ENCODE results near the gene FOXO1.

FOXO1 gene

DNA sequence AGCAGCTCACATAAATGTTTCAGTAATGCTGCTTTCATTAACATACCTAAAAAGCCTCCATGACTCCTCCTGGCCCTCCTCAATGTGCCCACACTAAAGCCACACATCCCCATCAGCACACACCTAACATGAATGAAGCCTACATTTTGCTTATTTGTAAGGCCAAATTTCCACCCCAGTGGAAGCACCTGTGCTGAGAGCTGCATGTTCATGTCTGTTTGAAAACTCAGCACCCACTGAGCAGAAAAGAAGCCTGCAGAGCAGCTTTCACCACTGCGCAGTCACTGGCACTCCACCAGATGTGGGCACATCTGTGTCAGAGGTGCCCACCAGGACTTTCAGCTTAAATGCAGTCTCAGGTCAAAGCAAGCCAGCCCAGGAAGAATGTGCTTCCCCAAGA is 93.5 kb downstream of the FOXO1 start:
- DNase-seq: no peak

DNA sequence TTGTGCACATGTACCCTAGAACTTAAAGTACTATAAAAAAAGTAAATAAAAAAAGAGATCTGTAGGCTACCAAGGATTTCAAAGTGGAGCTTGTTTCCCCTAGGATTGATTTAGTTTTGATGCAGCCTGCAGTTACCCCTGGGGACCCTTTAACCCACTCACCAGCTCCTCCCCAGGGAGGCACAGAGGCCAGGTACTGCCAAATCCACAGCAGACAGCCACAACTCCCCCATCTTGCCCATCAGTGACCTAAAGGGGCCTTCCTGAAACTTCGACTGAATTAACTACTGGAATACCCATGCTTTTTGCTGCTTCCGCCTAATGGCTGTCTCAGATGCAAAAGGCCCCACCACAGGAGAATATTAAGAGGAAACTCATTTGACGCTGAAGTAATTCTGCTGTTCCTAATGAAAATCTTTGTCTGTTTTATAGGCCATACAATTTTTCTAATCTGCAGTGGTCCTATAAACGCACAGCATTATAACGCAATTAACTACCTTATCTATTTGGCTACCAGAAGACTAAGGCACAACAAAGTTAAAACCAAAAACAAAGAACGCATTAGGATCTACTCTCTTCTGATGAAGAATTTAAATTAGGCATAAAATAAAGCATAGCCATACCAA is 95.0 kb downstream of the FOXO1 start:
- DNase-seq: no peak

DNA sequence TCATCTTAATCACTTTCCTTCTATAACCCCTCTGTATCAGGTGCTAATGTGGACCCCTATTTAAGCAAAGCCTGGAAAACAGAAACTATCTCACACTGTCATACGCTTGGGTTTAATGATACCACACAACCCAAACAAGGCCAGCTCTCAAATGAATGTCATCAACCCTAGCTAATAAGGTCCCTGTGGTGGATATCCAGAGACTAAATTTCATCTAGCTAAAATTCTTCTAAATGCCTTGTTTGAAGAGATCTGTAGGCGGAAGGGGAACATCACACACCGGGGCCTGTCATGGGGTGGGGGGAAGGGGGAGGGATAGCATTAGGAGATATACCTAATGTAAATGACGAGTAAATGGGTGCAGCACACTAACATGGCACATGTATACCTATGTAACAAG is 95.5 kb downstream of the FOXO1 start:
- no peak for DNase-seq

- no peak for DNase-seq
These were observed 97.5 kb downstream of the FOXO1 start for GRCh38 chr13:40569024-40569350.

- no peak for DNase-seq
These were observed 98.0 kb downstream of the FOXO1 start for GRCh38 chr13:40568246-40569023.

DNA sequence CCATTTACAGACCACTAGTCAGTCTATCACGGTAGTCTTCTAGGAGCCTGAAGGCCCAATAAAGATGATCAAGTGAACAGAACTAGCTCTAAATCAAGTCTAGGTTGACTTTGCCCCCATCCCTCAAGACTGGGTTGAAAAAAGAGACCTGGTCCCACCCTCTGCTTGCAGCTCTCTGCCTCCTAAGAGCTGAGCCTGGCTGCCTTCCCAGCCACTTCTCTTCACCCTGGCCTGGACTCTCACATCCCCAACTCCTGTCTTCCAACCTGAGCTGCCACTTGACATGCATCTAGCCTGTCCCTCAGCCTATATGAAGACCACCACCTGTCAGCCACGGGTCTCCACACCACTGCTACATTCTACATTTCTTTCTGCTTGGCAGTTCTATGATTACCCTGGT is 99.6 kb downstream of the FOXO1 start:
- DNase-seq: no peak

- DNase-seq: no peak
These were observed 100.9 kb downstream of the FOXO1 start for GRCh38 chr13:40565282-40566148.

- DNase-seq: no peak
These were observed 102.0 kb downstream of the FOXO1 start for GRCh38 chr13:40564342-40565001.

GRCh38 chr13:40563350-40564125 is 102.9 kb downstream of the FOXO1 start:
- DNase-seq: no peak

DNA sequence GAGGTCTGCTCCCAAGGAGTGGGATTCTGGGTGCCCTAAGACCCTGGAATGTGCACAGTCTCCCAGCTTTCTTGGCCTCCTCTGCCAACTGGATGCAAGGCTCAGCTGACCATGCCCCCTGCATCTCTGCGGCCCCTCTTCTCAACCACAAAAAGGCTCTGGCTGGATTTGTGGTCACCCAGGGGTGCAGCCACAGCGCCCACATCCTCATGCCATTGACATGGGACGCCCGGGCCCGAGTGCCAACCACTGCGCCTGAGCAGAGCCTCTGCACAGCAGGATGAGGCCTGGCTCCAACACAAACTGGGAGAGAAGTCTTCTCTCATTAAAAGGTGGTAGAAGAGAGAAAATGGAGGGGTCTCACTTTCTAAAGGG is 103.5 kb downstream of the FOXO1 start:
- no peak for DNase-seq

DNA sequence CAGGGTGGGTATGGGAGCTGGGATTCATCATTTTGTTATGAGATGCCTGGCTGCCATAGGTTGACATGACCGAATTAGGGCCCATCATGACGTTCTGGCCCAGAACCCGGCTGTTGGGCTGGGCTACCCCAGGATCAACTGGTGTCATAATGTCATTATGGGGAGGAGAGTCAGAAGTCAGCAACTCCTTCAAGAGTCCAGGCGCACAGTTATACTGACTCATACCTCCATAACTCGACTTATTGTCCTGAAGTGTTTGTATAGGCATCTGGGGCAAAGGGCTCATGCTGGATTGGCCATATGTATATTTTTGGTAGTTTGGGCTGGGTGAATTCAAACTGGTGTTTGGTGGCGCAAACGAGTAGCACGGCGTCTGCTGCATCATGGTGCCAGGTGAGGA is 106.5 kb downstream of the FOXO1 start:
- DNase-seq: no peak

DNA sequence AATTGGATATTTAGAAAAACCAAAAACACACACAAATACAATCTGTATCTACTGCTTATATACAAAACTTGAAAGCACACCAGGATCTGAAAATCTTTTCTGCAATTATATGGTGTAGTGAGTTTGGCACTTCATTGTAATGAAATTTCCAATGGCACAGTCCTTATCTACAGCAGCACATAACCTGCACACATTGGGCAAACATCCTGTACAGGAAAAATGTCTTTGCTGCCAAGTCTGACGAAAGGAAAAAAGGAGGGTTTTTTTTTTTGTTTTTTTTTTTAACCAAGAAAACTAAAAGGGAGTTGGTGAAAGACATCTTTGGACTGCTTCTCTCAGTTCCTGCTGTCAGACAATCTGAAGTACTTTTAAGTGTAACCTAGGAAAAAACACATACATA is 107.8 kb downstream of the FOXO1 start:
- no peak for DNase-seq

DNA sequence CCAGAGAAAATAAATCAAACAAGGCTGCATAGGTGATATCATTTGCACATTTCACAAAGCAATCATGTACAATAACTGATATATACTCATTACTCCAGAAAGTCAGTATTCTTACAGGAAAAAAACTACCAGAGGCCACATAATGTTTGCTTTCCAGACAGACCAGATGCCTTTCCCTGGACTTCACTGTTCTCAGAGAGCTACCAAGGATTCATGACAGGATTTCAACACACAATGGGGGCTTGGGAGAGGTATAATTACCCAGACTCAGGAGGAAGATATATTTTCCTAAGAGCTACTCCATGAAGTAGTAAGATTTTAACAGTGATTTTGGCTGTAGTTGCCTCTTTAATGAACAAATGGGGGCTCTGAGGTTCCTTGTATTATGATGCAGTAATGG is 110.0 kb downstream of the FOXO1 start:
- DNase-seq: no peak

DNA sequence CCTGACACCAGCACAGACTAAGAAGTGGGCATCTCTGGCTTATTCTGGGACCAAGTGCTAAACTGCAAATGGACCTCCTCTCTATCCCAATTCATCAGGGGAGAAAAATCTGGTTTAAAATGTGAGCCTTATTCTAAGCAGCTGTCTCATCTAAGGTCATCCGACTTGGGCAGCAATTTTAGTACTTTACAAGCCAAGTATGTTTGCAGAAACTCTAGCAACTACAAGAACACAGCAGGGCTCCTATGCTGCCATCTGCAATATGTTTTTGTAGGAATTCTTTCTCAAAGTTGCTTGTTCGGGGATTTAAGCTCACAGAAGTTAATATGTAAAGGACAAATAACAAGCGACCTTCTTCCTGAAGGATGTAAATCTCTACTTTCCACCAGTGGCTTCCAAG is 113.1 kb downstream of the FOXO1 start:
- no peak for DNase-seq

DNA sequence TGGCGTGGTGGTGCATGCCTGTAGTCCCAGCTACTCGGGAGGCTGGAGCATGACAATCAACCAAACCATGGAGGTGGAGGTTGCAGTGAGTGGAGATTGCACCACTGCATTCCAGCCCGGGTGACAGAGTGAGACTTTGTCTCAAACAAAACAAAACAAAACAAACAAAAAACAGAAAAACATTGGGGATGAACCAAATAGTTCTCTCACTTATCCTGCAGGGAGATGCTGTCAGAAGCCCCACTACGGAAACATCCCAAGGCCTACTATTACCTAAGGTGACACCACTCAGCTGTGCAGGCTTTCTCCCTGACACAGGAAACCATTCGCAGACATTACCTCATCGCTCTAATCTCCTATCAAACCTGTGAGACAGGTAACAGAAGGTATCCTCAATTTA is 113.5 kb downstream of the FOXO1 start:
- DNase-seq: no peak

DNA sequence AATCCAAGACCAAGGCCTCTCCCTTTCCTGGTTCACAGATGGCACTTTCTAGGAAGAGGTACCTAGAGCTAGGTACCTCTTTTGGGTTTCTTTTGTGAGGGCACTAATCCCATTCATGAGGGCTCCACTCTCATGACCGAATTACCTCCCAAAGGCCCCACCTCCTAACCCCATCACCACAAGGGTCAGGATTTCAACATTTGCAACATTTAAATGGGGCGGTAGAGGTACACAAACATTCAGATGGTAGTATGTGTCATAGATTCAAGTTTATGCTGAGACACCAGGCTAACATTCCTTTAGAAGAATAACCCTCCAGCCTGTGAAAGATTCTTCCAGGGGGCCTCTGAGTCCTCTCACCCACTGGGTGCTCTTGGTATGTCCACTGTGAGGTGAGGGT is 116.3 kb downstream of the FOXO1 start:
- no peak for DNase-seq

GRCh38 chr13:40549500-40550094 is 116.8 kb downstream of the FOXO1 start:
- no peak for DNase-seq

DNA sequence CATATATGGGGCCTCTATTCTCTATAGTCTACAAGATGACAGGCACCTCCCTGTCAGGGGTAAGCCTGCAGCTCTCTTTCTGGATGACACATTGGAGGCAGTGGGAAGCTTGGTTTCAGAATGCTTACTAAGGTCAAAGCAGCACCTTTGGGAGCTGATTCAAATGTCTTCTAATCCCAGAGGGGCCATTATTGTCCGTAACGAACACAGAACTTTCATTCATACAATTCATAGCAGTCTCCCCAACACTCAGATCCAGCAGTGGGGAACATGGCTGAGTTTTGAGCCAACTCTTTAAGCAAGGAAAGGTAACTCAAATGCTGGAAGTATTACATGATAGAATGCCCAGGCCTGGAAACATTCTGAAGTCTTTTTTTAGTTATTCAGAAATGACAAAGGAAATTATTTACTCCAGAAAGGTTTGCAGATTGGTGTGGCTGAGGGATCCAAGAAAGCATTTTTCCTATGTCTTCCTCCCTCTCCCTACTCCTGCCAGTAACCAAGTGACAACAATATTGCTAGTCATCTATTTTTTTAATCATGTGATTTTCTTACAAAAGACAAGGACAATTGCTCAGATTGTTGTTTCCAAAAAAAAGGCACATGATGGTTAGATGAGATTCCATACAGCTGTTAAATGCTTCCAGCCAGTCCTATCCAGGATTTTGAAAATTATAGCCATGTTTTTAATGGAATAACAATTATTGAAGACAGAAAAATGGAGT is 118.7 kb downstream of the FOXO1 start:
- no peak for DNase-seq

- DNase-seq: no peak
These were observed 120.4 kb downstream of the FOXO1 start for GRCh38 chr13:40546047-40546446.

- DNase-seq: no peak
These were observed 126.0 kb downstream of the FOXO1 start for GRCh38 chr13:40540328-40541044.
